Left forelimb (tissue), 1 donor: ENCODE results near the gene DNTTIP2.
"Not testable (repeated sequence)": the region's sequence is repeated elsewhere in the genome, so short reads cannot be mapped to it uniquely, and the experiment has no call there.

Experiments
- DNase-seq: peaks from one replicate; pipeline ENCODE4 v3.0.0-alpha.2; 2018; ENCODE audit warnings: low spot score

DNTTIP2 gene

GRCh38 chr1:93878889-93879586 is at the start of gene DNTTIP2:
DNTTIP2 (minus strand) TSS chr1:93879206; CDS start chr1:93879148, 58 bp downstream.
- peak; percentile 96 for DNase-seq

DNA sequence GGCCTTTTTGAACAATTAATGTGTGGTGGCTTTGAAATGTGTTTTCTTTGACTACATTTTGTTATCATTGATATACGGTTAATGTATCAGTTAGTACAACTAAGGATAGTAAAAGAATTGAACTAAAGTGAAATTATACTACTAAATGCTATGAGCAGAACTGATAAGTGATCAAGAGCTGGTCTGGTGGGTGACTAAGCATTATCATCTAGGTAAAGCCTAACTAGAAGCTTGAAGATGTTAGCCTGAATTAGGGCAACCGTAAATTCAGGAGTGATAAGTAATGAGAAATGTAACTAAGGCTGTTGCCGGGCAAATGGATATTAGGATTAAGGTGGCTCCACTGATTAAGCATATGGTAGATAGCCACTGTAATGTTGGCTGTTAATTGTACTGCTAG is 46.2 kb upstream of the DNTTIP2 start:
- DNase-seq: no peak

DNA sequence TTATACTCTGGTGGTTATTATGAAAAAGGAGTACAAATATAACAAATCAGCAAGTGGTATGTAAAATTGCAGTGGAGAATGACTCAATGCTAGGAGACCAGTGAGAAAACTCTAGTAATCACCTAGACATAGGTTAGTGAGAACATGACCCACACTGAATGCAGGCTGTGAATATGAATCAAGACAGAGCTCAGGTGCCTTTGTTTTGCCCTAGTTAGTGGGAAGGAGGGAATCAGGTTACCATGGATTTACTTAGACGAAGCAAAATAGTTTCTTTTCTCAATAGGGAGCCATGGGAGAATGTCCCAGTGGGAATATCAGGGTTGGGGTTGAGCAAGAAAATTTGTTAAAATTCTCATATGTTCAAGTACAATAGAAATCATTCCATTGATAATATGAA is 40.8 kb upstream of the DNTTIP2 start:
- DNase-seq: no peak

- no peak for DNase-seq
These were observed 38.3 kb upstream of the DNTTIP2 start for GRCh38 chr1:93917302-93917701.

DNA sequence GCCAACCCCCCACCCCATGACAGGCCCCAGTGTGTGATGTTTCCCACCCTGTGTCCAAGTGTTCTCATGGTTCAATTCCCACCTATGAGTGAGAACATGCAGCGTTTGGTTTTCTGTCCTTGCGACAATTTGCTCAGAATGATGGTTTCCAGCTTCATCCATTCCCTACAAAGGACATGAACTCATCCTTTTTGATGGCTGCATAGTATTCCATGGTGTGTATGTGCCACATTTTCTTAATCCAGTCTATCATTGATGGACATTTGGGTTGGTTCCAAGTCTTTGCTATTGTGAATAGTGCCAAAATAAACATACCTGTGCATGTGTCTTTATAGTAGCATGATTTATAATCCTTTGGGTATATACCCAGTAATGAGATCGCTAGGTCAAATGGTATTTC is 31.9 kb upstream of the DNTTIP2 start:
- not testable (repeated sequence) for DNase-seq

DNA sequence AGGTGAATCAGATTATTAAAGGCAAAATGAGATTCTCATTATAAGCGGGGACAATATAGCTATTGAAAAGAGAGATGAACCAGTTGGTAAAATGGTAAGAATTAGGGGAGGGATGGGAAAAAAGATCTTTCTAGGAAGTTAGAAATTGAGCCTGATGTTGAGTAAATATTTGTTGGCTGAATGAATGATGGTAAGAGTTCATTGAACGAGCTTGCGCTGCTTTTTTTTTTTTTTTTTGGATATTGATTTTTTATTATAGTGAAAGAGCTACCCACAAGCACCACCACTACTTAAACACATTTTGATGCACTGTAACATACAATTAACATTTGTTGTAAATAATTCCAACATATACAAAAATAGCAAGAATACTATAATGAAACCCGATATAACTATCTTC is 31.3 kb upstream of the DNTTIP2 start:
- DNase-seq: no peak

DNA sequence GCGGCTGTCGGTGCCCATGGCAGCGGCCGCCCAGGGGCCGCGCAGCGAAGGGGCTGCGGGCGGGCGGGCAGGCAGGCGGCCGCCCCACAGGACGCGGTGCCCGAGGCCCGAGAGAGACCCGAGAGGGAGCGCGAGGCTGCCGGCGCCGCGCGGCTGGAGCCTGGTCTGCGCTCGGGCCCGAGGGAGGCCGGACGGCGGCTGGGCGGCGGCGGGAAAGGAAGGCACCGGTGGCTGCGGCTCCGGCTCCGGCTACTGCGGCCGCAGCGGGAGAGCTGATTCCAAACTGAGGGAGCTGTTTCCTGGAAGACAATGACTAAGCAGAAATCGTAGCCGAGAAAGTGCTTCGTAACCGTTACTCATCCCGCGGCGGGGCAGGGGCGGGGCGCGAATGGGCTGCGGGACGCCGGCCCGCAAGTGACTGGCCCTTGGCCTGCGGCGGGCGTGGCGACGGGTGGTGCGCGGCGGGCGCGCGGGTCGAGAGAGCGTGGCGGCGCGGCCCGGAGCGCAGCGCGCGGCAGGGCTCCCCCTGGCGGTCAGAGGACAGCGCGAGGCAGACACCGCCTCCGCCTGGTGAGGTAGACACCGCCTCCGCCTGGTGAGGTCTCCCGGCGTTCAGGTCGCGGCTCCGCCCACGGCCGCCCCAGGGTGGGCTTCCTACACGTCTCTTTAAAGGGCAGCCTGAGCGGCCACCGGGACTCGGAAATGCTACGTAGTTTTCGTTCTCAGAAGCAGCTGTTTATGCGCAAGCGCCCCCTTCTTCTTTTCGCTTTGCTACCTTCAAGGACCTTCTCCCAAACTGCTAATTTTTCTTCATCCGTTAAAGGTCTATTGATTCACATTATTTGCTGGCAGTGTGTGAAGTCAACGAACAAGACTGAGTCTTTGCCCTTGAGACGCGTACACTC is 30.4 kb upstream of the DNTTIP2 start, which contains the start of gene GCLM:
Gene GCLM (minus strand): TSS at position 285 of the 905 bp plus-strand sequence. CDS start 267 bp downstream, at position 18.
- peak; percentile 92 for DNase-seq

DNA sequence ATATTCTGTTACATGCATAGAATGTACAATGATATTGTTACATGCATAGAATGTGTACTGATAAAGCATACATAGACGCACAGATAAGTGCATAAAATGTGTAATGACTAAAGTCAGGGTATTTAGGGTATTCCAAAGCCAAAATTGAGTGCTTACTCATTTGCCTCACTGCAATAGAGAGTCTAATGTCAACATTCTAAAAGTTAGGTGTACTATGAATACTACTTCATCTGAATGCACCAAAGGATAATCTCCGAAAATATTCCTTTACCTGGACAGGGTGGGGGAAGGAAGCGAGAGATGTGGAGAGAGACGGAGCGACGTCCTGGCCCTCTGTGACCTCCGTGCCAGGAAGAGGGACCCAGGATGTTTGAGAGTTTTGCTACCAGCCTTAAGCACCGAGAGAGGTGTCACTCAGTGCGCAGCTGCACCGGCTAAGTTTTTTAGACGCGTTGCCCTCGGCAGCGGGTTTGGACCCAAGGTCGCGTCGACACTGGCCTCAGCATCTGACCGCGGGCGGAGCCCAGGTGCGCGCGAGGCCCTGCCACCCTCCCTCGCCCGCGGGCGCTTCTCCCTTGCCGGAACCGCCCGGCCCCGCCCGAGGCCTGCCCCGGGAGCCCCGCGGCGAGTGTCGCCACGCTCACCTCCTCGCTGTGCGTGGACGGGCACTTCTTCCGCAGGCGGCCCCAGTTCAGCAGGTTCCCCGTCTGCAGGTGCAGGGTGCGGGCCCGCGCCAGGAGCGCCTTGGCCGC is 29.6 kb upstream of the DNTTIP2 start:
- DNase-seq: no peak

GRCh38 chr1:93907718-93908117 is 28.7 kb upstream of the DNTTIP2 start:
- DNase-seq: no peak

DNA sequence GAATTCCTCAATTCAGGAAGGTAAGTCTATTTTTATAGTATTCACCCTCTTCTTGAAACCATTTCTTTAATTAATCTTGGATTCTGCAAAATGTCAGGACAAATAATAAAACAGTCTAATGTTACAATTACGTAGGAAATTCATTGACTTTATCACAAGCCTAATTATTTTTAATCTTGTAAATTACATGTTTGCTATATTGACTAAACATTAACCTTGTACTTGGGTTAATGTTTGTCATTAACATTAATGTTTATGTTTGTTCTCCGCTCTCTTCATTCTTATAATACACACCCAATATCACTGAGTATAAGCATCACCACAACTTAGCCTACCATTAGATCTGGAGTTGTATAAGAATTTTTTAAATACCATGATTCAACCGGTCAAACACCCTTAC is 27.5 kb upstream of the DNTTIP2 start:
- no peak for DNase-seq

GRCh38 chr1:93905734-93906133 is 26.7 kb upstream of the DNTTIP2 start:
- no peak for DNase-seq

- DNase-seq: no peak
These were observed 26.0 kb upstream of the DNTTIP2 start for GRCh38 chr1:93905051-93905450.

- no peak for DNase-seq
These were observed 25.2 kb upstream of the DNTTIP2 start for GRCh38 chr1:93904228-93904627.

- DNase-seq: no peak
These were observed 21.9 kb upstream of the DNTTIP2 start for GRCh38 chr1:93900723-93901504.

DNA sequence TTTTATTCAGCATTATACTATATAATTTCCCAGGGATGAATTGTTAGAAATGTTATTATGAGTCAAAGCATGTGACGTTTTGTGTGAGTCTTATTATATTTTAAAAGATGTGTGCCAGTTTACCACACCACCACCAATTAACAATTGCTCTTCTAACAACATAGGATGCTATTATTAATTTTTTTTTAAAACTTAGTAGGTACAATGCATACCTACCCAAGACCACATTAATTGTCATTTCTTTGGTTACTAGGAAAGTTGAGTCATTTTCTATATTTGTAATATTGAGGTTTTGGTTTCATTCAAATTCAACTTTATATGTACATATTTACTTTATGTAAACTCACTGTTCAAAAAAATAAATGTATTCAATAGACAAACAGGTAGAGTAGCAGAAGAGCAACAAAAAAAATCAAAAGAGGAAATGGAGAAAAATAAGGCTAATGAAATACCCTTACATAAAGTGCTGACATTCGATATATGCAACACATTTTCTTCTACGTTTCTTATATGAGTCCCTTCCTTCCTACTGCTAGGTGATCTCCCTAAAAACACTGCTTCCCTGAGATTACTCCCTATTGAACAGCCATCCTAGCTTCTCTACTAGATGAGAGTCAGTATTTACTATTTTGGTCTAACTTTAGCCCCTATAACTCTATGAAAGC is 20.7 kb upstream of the DNTTIP2 start:
- DNase-seq: no peak

- DNase-seq: no peak
These were observed 9.9 kb upstream of the DNTTIP2 start for GRCh38 chr1:93888900-93889299.

DNA sequence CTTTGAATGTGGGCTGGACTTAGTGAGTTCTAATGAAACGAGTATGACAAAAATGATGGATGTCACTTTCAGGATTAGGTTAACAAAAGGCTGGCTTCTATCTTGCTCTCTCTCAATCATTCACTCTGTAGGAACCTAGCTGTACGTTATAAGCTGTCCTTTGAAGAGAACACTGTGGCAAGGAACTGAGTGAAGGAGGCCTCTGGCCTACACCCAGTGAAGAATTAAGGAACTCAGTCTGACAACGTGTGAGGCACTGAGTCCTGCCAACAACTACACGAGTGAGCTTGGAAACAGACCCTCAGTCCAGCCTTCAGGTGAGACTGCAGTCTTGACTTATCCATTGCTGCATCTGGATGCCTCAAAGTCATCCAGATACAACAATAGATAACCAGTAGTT is 3.3 kb upstream of the DNTTIP2 start:
- no peak for DNase-seq

DNA sequence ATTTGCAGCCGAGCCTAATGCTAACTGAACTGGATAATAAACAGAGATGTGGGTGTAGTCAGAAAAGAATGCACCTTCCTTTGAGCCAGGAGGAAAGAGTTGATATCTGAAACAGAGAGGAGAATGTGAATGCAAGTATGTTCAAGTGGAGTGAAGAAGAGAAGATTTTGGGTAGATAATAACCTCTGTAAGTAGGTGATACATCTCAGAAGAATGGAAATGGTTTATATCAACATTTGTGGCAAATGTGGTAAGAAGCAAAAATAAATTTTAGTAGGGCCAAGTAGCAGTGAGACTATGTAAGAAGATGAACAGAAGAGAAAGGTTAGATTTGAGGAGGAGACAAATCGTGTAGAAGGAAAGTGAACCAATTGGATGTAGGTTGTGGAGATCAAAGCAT is 1.7 kb upstream of the DNTTIP2 start:
- no peak for DNase-seq

- no peak for DNase-seq
These were observed 511 bp downstream of the DNTTIP2 start for GRCh38 chr1:93878501-93878888.

- no peak for DNase-seq
These were observed 1.5 kb downstream of the DNTTIP2 start for GRCh38 chr1:93877529-93877928.

DNA sequence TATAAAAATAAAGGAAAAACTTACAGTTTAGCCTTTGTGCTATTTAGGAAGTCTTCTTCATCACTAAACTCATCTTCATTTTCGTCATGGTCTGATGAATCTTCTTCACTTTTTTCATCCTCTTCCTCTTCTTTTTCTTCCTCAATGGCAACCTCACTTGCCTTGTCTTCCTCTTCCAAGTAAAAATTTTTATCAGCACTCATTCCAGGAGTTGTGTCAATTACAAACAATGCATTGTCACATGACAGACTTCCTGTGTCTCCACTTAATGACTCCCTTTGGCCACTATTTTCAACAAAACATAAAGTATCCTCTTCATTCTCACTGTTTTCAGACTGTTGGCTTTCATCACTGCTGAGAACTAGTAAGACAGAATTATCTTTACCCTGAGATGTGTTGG is 2.8 kb downstream of the DNTTIP2 start:
- no peak for DNase-seq
